GM19467 (cell line): ENCODE measurements around the gene ELMO3.
A peak's percentile ranks its signal among the peaks of the same experiment; 100 is the strongest.

Experiments
- ATAC-seq: cut with Tn5 transposase; IDR thresholded peaks from one replicate; pipeline ENCODE4 v1.9.1; 2021; ENCODE audit warnings: mild to moderate bottlenecking, moderate library complexity; ENCODE audit not compliant: unreplicated experiment

The ELMO3 gene

DNA sequence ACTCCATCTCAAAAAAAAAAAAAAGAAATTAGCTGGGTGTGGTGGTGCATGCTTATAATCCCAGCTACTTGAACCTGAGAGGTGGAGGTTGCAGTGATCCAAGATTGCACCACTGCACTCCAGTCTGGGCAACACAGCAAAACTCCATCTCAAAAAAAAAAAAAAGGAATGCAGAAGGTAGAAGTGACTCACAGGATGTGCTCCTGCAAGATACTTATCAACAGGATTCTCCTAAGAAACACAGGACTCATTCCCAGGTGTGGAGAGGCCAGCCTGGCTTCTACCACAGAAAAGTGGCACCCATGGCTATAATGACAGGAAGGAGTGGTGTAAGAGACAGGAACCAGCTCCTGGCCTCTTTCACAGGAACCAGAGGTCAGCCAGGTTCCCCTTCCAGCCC lies 13.8 kb downstream of the ELMO3 start:
- ATAC-seq, result no peak

DNA sequence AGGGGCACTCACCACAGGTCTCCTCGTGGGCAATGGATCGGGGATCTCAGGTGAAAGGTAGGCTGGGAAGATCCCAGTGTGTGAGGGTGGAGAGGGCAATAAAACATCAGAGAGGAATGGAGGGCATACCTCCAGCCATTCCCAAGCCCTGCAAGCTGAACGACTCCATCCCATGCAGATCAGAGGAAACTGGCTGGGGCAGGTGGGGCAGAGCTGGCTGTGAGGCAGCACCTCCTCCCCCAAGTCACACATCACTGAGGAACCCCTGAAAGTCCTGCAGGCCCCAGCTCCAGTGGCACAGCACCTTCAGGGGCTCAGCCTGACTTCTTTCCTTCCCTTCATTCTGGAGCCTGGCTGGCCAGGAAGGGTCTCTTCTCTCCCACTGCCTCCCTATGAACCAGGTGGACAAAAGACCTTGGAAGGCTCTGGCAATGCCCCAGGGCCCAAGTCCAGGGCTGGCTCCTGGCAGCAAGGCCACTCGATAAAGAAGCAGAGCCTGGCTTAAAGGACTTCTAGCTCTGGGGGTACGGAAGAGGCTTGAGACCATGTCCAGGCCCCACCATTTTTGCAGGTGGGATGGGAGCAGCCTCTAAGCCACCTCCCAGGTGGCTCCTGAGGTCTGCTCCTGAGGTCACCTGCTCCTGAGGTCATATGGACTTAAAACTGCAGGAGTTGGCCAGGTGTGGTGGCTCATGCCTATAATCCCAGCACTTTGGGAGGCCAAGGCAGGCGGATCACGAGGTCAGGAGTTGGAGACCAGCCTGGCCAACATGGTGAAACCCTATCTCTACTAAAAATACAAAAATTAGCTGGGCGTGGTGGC lies 14.5 kb downstream of the ELMO3 start:
- no peak for ATAC-seq

DNA sequence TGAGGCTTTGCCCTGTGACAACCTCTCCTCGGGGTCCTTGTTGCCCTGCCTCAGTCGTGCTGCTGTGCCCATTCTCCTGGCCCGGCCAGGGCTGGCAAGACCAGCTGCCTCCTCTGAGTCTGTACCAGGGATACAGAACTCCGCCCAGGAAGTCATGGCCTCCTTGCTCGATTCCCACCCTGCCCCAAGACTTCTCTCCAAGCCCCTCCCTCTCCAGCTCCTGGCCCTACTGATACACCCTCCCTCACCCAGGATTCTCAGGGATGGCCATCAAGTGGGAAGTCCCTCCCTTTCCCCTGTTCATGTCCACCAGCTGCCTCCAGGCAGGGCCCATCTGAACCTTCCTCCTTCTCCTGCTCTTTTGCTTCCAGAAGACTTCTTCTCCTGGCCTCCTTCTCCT lies 16.8 kb downstream of the ELMO3 start:
- no peak for ATAC-seq

DNA sequence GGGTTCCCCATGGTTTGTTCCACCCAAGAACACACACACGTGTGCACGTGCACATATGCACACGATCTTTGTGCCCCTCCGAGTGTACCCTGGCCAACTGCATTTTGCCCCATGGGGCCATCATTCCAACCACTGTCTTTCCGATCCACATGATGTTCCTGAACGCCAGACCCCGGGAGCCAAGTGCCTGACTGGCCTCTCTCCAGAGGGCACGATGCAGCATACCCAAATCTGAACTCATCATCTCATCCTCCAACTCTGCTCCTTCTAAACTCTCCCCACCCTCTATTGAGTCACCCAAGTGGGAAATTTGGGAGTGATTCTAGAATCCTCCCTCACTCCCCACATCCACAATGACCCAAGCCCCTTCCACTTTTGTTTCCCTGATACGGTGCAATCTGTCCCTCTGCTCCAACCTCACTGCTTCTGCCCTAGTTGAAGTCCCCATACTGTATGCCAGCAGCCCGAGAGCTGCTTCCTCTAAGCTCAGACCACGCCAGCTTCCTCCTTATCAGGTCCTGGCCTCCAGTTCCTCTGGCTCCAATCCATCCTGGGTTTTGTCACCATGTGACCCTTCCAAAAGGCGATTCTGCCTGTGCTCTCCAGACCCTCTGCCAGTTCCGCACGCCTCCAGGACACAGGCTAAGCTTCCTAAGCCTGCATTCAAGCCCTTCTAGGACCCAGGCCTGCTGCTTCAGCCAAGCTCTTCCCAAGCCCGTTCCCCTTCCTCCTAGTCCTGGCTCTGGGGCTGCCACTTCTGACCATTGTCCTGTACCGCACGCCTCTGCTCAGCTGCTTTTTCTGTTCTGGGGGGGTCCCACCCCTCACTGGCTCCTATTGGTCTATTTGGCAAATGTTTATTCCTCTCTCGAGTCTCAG lies 17.9 kb downstream of the ELMO3 start:
- ATAC-seq, result no peak

DNA sequence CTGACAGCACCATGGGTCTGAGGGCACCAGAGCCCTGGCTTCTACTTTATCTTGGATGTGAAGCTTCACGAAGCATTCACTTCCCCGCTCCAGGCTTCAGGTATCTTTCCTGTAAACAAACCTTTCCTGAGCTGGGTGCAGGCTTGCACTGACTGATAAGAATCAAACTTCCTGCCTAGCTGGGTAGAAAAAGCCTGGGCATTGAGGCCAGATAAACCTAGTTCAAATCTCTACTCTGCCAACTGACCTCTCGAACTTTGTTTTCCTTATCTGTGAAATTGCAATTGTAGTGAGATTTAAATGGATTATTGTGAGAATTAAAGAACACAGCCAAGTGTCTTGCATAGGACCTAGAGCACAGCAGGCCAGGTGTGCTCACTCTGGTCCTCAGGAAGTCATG lies 25.1 kb downstream of the ELMO3 start:
- ATAC-seq, result no peak

DNA sequence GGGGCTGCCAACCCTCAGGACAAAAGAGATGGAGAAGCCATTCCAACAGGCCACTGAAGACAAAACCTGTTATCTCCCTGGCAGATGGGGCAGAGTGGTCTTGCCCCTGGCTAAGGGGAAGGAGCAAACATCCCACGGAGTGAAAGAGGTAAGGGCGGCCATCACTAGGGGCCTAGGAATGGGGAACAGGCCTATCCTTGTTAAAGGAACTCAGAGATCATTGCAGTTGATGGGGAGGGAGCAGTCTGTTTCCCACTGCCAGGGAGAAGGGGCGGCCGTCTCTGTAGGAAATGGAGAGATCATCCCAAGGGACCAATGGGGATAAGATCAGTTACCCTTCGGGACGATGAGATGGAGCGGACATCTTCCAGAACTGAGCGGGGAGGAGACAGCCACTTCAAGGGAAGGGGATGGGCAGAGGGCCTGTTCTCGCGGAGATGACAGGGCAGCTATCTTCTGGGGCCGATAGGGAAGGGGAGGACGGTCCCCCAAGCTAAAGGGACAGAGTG lies 27.4 kb downstream of the ELMO3 start:
- no peak for ATAC-seq

DNA sequence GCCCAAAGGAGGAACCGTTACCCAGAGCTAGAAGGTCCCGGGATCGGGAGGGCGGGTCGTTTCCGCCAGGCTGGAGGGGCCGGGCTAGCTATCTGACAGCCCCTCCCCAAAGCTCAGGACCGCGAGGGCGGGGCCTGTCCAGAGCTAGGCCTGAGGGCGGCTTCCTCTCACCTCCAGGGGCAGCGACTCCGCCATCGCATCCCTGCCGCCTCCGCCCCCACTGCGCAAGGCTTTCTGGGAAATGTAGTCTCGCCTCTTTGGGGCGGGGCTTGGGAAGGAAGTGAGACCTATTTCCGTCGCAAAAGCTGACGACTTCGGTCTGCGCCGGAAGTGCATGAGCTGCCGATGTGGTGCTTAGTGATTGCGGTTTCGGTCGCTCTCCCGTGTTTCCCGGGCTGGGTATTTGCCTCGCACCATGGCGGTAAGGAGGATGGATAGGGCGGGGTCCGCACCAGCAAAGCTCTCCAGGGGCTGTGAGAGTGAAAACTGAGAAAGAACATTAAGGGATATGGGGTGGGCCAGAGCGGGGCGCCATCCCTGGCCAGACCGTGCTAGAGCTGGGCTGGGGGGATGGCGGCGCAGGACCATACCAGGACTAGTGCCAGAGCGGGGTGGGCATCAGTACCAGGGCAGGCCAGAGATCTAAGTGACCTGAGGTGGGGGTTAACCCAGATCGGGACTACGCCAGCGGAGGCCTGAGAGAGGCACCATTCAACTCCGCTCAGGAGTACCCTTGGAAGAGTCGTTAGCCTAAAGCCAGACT lies 28.1 kb downstream of the ELMO3 start, which contains the start of gene TMEM208:
Gene TMEM208 (plus strand): TSS at position 327 of the 763 bp plus-strand sequence. CDS start 89 bp downstream, at position 416.
- peak; percentile 79 for ATAC-seq

DNA sequence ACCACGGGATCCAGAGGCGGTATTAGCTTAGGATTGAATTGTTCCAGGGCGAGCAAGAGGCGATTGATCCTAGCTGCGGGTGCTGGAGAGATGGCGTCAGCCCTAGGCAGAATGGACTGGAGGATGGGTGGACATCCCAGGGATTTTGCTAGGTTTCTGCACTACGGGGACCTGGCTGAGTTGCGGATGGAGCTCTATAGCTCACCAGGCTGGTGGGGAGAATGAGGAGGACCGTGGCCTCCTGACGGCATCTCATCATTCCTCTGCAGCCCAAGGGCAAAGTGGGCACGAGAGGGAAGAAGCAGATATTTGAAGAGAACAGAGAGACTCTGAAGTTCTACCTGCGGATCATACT lies 28.6 kb downstream of the ELMO3 start:
- no peak for ATAC-seq

DNA sequence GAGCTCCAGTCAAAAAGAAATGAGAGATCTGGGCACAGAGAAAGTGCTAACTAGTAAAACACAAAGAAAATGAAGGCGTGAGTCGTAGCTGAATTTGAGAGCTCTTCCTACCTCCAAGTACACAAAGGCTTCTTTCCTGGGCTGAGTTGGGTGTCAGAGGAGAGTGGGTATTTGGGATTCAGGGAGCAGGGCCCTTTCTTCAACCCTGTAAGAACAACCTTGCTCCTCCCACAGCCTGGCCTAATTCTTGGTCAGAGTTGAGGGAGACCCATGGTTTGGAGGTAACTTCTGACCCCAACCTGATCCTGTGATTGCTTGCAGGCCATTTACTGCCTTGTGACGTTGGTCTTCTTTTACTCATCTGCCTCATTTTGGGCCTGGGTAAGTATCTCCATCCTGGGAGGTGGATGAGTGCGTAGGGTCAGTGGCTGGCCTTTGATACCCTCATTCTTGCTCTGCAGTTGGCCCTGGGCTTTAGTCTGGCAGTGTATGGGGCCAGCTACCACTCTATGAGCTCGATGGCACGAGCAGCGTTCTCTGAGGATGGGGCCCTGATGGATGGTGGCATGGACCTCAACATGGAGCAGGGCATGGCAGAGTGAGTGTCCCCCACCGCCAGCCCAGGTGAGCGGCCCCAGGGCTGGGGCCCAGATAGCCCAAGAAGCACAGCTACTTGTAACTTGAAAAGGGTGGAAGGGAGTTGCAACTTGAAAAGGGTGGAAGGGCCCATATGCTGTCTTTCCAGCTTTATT lies 29.3 kb downstream of the ELMO3 start:
- ATAC-seq, result no peak

DNA sequence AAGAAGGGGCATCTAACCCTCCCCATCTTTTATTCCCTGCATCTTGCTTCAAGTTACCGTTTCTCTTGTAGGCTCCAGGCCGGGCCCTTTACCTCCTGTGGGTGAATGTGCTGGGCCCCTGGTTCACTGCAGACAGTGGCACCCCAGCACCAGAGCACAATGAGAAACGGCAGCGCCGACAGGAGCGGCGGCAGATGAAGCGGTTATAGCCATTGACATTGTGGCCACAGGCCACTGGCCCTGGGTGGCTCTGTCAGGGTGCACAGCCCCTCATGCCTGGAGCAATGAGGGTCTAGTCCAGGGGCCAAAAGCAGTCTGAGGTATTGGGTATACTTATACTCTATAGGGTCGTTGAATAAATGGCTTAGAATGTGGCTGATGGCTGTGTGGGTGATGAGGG lies 30.0 kb downstream of the ELMO3 start:
- no peak for ATAC-seq

DNA sequence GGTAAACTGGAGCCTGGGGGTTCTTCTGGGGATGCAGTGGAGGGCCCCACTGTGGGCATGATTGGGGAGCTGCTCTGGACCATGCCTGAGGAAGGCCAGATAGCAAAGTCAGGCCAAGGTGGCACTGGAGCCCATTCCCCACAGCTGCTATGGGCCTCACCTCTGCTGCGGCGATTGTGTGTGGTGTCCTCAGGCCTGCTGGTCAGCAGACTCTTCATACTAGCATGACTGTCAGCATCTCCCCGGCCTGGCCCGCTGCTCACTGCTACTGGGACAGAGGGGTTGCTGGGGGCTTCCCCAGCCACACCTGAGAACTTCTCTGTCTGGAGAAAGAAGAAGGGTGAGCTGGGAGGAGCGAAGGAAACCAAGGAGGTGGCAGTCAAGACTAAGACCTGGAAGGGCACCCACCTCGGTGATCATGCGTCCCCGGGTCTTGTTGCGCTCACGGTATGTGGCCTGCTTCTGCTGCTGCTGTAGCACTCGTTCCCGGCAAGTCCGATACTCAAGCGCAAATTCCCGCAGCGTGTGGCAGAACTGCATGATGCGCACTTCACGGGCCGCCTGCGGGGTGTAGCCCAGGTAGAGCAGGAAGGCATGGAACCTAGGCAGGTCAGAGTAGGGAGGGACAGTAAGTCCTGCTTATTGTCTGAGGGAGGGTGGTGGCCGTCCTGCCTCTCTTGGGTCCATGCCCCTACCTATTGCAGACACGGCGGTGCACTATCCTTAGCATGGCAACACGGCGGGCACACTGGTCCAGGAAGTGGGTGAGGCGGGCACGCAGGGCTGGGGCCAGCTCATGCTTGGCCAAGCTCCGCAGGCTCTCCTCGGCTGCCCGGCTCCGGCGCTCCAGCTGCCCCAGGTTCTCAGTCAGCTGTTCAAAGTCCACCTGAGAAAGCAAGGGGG lies 31.2 kb downstream of the ELMO3 start:
- ATAC-seq, result no peak

DNA sequence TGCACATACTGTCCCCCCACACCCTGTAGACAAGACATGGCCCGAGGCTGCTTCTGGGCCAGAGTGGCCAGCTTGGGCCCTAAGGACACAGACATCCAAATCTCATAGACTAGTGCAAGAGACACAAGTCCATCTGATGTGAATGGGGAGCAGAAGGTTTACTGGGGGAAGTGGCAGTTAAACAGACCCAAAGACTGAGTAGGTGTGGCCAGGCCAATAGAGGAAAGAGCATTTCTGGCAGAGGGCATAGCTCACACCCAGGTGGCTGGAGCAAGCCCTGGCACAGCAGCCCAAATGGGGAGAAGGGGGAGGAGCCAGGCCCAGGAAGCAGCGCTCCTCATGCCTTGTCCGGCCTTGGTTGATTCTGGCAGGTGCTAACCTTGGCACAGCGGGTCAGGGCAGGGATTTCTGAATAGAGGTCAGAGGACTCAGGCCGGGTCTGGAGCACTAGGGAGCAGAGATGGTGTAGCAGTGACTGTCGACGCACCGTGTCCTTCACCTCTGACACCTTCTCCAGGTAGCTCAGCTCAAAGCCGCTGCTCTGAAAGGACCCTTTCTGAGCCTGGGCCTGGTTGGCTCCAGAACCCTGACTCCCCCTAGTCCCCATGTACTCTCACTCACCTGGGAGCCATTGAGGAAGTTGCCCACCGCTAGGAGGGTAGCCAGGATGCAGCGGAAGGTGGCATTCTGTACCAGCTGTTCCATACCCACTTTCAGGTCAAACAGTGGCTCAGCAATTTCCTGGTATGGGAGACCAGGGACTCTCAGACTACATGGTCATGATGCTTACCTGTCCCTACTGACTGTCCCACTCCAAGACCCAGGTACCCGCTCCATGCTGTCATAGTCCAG lies 32.1 kb downstream of the ELMO3 start:
- ATAC-seq, result no peak

DNA sequence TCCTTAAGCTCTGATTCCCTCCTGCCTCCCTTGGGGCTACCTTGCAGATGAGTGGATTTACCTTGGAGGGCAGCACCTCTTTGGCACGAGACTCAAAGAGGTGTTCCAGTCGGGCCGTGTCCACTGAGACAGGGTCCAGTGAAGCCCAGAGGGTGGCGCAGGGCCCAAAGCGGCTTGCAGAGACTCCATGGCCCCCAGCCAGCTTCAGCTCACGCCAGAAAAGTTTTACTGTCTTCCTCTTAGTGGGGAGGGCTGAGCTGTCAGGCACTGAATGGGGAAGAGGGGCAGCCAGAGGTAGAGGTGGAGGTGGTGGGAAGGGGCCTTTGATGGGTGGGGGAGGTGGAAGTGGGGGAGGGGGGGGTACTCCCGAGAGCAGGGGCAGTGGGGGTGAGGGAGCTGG lies 34.7 kb downstream of the ELMO3 start:
- ATAC-seq, result no peak

DNA sequence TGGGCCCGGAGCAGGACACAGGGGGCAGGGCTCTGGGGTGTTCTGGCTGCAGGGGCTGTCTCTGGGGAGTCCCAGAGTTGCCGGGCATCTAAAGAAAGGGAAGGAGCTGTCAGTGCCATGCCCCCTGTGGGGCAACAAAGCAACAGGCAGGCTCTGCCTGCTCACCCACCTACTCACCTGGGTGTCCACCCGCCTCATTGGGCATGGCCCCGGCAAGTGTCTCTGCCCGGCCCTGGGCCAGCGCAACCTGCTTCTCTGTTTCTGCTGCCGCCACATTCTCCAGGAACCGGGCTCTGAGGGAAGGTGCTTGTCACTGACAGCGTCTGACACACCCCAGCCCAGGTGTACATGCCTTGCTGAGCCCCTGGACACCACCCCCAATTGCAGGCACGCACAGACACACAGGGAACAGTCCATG lies 35.3 kb downstream of the ELMO3 start:
- no peak for ATAC-seq

DNA sequence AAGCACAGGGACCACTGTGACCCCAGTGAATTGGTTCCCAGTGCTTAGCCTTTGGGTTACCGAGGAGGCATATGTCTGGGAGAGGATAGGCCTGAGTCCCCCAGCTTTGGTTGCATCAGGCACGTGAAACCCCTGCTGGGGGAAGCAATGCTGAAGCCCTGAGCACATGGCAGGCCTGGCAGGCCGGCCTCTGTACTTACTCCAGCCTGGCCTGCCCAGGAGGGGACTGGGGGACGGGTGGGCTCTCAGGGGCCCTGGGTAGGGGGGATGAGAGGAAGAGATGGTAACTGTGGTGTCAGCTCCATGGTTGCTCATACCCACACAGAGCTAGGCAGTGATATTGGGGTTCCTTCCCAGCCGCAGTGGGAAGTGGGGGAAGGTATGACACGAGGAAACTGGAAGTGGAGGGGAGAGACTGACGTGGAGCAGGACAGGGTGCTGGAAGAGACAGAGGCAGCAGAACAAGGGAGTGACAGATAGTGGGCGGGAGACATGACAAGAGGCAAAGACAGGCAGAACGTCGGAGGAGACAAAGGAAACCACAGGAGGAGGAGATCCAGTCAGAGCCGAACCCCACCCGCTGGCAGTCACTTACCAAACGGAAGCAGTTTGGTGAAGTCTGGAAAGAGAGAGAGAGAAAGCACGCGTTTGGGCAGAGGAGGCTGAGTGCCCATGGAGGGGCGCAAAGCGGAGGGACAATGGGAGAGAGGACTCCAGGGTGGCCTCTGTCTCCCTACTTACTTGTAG lies 37.1 kb downstream of the ELMO3 start:
- no peak for ATAC-seq

DNA sequence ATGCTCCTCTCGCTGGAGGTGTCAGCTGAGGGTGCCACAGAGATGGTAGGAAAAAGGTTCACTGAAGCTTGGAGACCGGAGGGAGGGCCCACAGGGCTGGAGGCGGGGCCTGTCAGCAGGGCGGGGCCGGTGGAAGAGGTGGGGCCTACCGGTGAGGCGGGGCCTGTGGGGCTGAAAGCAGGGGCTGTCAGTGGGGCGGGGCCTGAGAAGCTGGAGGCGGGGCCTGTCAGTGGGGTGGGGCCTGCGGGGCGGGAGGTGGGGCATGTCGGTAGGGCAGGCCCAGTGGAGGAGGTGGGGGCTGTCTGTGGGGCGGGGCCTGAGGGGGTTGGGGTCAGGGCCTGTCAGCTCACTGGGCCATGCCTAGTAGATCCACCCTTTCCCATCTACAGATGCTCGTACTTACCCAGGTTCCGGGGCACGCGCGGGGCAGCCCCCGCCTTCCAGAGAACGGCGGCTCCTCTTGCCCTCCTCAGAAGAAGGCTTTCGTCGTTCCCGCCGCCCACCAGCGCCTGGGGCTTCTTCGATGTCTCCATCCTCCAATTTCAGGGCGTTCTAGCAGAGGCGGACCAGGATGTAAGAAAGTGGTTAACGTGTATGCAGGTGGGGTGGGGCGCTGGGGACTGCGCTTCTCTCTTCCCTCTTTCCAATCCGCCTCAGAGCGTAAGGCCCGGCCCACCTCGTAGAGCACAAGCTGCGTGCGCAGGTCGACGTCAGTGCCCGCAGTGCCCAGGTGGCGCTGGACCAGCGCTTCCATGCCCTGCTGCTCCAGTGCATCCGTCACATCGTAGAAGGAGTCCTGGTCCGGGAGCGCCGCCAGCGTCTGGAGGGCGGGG lies 37.8 kb downstream of the ELMO3 start:
- no peak for ATAC-seq
